Measurements from ENCODE around the gene CYP27C1. TPM values are rescaled to one million over a fixed set of nuclear protein-coding genes. Genes with fewer than 3 reads are reported as not detected.

CYP27C1 gene
- polyA plus RNA-seq, 1 donor from 2014 or later, result 0.84 TPM

DNA sequence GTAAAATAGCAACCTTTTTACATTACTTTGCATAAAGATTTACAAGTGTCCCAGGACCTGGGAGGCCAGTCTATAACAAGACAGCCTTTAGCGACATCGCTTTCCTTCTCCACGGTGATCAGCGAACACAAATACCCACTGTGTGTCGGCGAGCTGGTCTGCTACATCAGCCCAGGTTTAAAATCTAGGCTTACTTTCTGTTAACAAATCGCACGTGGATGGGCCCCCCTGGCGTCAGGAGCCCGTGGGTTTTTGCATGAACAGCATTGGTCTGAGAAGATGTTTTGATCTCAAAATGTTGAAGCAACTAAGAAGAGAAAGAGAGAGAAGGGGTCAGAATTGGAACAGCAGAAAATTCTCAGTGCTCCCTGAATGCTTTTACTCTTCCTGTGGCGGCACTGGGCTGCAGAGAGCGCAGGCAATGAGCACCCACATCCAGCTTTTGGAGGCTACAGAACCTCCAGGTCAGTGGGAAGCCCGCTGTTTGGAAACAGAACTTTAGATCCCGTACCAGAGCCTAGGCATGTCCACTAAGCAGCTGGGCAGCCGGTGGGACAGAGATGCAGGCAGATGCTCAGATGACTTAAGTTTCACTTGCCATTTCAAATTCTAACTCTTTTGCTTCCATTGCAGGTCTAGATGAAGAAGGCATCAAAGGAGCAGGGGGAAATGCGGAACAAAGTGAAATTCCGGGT lies 32.9 kb downstream of the CYP27C1 start:
- no peaks in the 10 kb centered on the region for H3K9me3 ChIP-seq (ENCODE audit: low read length)
- H3K4me3 ChIP-seq (ENCODE audit: low read length), result no peak overlapping the region
- no peaks in the 10 kb centered on the region for H3K36me3 ChIP-seq (ENCODE audit: insufficient read depth, low read length)
- no peaks in the 10 kb centered on the region for H3F3A ChIP-seq (ENCODE audit: insufficient read depth, low read length, poor library complexity, severe bottlenecking)
- H3K9me2 ChIP-seq (ENCODE audit: insufficient read depth, low read length), result no peaks in the 10 kb centered on the region
- no peaks in the 10 kb centered on the region for H4K20me1 ChIP-seq (ENCODE audit: insufficient read depth)
- H2AFZ ChIP-seq (ENCODE audit: low read depth, low read length), result no peak overlapping the region
- no peak overlapping the region for H3K4me2 ChIP-seq (ENCODE audit: low read length)
- no peaks in the 10 kb centered on the region for H3K79me2 ChIP-seq (replicated peaks; ENCODE audit: insufficient read depth, low read length)
- H3K27ac ChIP-seq (ENCODE audit: low read length), result no peak overlapping the region
- no peak overlapping the region for H3K9ac ChIP-seq (ENCODE audit: low read length)
- TF ChIP-seq MXI1 (conservative IDR thresholded peaks at IDR 0.05; ENCODE audit: poor library complexity, severe bottlenecking) (no peak), POLR2AphosphoS5 (IDR thresholded peaks at IDR 0.05) (no peak)
- no peaks in the 10 kb centered on the region for H3K27me3 ChIP-seq (ENCODE audit: insufficient read depth, low read depth, low read length)

GRCh38 chr2:127185705-127186104 lies 34.4 kb downstream of the CYP27C1 start:
- H3K9ac ChIP-seq (ENCODE audit: low read length), result no peak overlapping the region
- no peak overlapping the region for H3K4me2 ChIP-seq (ENCODE audit: low read length)
- no peaks in the 10 kb centered on the region for H3K9me2 ChIP-seq (ENCODE audit: insufficient read depth, low read length)
- H3K36me3 ChIP-seq (ENCODE audit: insufficient read depth, low read length), result no peaks in the 10 kb centered on the region
- no peak overlapping the region for H3K4me3 ChIP-seq (ENCODE audit: low read length)
- H3K27me3 ChIP-seq (ENCODE audit: insufficient read depth, low read depth, low read length), result no peaks in the 10 kb centered on the region
- TF ChIP-seq MXI1 (conservative IDR thresholded peaks at IDR 0.05; ENCODE audit: poor library complexity, severe bottlenecking), result no peak
- no peak for TF ChIP-seq EP300 (conservative IDR thresholded peaks at IDR 0.05; ENCODE audit: poor library complexity, severe bottlenecking)
- no peak for TF ChIP-seq TAF1 (IDR thresholded peaks at IDR 0.05; ENCODE audit: low read depth)
- no peak for TF ChIP-seq REST (IDR thresholded peaks at IDR 0.05; ENCODE audit: borderline replicate concordance)
- no peak for TF ChIP-seq RAD21 (conservative IDR thresholded peaks at IDR 0.05)
- TF ChIP-seq SMC3 (conservative IDR thresholded peaks at IDR 0.05; ENCODE audit: poor library complexity), result no peak
- TF ChIP-seq POLR2AphosphoS5 (IDR thresholded peaks at IDR 0.05), result no peak
- TF ChIP-seq, protein P1, sequence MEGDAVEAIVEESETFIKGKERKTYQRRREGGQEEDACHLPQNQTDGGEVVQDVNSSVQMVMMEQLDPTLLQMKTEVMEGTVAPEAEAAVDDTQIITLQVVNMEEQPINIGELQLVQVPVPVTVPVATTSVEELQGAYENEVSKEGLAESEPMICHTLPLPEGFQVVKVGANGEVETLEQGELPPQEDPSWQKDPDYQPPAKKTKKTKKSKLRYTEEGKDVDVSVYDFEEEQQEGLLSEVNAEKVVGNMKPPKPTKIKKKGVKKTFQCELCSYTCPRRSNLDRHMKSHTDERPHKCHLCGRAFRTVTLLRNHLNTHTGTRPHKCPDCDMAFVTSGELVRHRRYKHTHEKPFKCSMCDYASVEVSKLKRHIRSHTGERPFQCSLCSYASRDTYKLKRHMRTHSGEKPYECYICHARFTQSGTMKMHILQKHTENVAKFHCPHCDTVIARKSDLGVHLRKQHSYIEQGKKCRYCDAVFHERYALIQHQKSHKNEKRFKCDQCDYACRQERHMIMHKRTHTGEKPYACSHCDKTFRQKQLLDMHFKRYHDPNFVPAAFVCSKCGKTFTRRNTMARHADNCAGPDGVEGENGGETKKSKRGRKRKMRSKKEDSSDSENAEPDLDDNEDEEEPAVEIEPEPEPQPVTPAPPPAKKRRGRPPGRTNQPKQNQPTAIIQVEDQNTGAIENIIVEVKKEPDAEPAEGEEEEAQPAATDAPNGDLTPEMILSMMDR (IDR thresholded peaks at IDR 0.05; ENCODE audit: poor library complexity, severe bottlenecking), result no peak
- no peak for TF ChIP-seq EZH2 (IDR thresholded peaks at IDR 0.05; ENCODE audit: borderline replicate concordance, insufficient read depth, low read length, poor library complexity, severe bottlenecking)
- no peaks in the 10 kb centered on the region for H3F3A ChIP-seq (ENCODE audit: insufficient read depth, low read length, poor library complexity, severe bottlenecking)
- no peaks in the 10 kb centered on the region for H3K9me3 ChIP-seq (ENCODE audit: low read length)
- H3K79me2 ChIP-seq (replicated peaks; ENCODE audit: insufficient read depth, low read length), result no peaks in the 10 kb centered on the region
- H4K20me1 ChIP-seq (ENCODE audit: insufficient read depth), result no peaks in the 10 kb centered on the region
- no peak overlapping the region for H3K27ac ChIP-seq (ENCODE audit: low read length)
- H2AFZ ChIP-seq (ENCODE audit: low read depth, low read length), result no peak overlapping the region

Data from neural cell (in vitro differentiated cells).